ENCODE measurements around the gene PEAK1.
"Not testable (repeated sequence)": the region's sequence is repeated elsewhere in the genome, so short reads cannot be mapped to it uniquely, and the experiment has no call there.

Gene PEAK1

GRCh38 chr15:77178411-77178810 lies 241.5 kb downstream of the PEAK1 start:
- no peak for DNase-seq (ENCODE audit: low read depth)

GRCh38 chr15:77176148-77176547 lies 243.8 kb downstream of the PEAK1 start:
- not testable (repeated sequence) for DNase-seq (ENCODE audit: low read depth)

- no peak for DNase-seq (ENCODE audit: low read depth)
Measured at GRCh38 chr15:77173487-77173886, 246.4 kb downstream of the PEAK1 start.

- no peak for DNase-seq (ENCODE audit: low read depth)
Measured at GRCh38 chr15:77171221-77171967, 248.5 kb downstream of the PEAK1 start.

- DNase-seq (ENCODE audit: low read depth) = no peak
Measured at GRCh38 chr15:77168616-77169015, 251.3 kb downstream of the PEAK1 start.

GRCh38 chr15:77168141-77168540 lies 251.8 kb downstream of the PEAK1 start:
- DNase-seq (ENCODE audit: low read depth) = no peak

GRCh38 chr15:77167406-77167805 lies 252.5 kb downstream of the PEAK1 start:
- no peak for DNase-seq (ENCODE audit: low read depth)

GRCh38 chr15:77163781-77164384 lies 256.0 kb downstream of the PEAK1 start:
- DNase-seq (ENCODE audit: low read depth) = no peak

GRCh38 chr15:77162872-77163633 lies 256.9 kb downstream of the PEAK1 start:
- DNase-seq (ENCODE audit: low read depth) = no peak

- no peak for DNase-seq (ENCODE audit: low read depth)
Measured at GRCh38 chr15:77160562-77161478, 259.1 kb downstream of the PEAK1 start.

GRCh38 chr15:77156000-77156399 lies 263.9 kb downstream of the PEAK1 start:
- not testable (repeated sequence) for DNase-seq (ENCODE audit: low read depth)

- DNase-seq (ENCODE audit: low read depth) = no peak
Measured at GRCh38 chr15:77148191-77148590, 271.7 kb downstream of the PEAK1 start.

- DNase-seq (ENCODE audit: low read depth) = no peak
Measured at GRCh38 chr15:77145370-77145769, 274.5 kb downstream of the PEAK1 start.

GRCh38 chr15:77144492-77145070 lies 275.3 kb downstream of the PEAK1 start:
- DNase-seq (ENCODE audit: low read depth) = no peak

- DNase-seq (ENCODE audit: low read depth) = no peak
Measured at GRCh38 chr15:77144026-77144425, 275.9 kb downstream of the PEAK1 start.

- DNase-seq (ENCODE audit: low read depth) = no peak
Measured at GRCh38 chr15:77143616-77144015, 276.3 kb downstream of the PEAK1 start.

- no peak for DNase-seq (ENCODE audit: low read depth)
Measured at GRCh38 chr15:77143191-77143590, 276.7 kb downstream of the PEAK1 start.

GRCh38 chr15:77140220-77140619 lies 279.7 kb downstream of the PEAK1 start:
- no peak for DNase-seq (ENCODE audit: low read depth)

GRCh38 chr15:77139312-77139711 lies 280.6 kb downstream of the PEAK1 start:
- no peak for DNase-seq (ENCODE audit: low read depth)

- no peak for DNase-seq (ENCODE audit: low read depth)
Measured at GRCh38 chr15:77138167-77138522, 281.8 kb downstream of the PEAK1 start.

GRCh38 chr15:77135181-77135580 lies 284.7 kb downstream of the PEAK1 start:
- DNase-seq (ENCODE audit: low read depth) = no peak

All from stimulated activated CD8-positive, alpha-beta memory T cell treated with anti-CD3 and anti-CD28 coated beads, Interleukin-15, amount 100 ng/mL, for 1 hour (primary cell).